Ishikawa (cell line): ENCODE data around the gene KRT81.

Experiments used
- CEBPB ChIP-seq: IDR thresholded peaks from 2 replicates; pipeline ENCODE4 v1.6.1; 2012
- CREB1 ChIP-seq: IDR thresholded peaks from 2 replicates; pipeline ENCODE4 v1.6.1; 2012; ENCODE audit warnings: low read depth
- EGR1 ChIP-seq: IDR thresholded peaks from 2 replicates; pipeline ENCODE4 v1.6.1; 2012
- EP300 ChIP-seq: IDR thresholded peaks from 2 replicates; pipeline ENCODE4 v1.6.1; 2012; ENCODE audit warnings: borderline replicate concordance
- FOXM1 ChIP-seq: IDR thresholded peaks from 2 replicates; pipeline ENCODE4 v1.6.1; 2012; ENCODE audit warnings: low read depth, borderline replicate concordance
- MAX ChIP-seq: IDR thresholded peaks from 2 replicates; pipeline ENCODE4 v1.6.1; 2012
- NFIC ChIP-seq: IDR thresholded peaks from 2 replicates; pipeline ENCODE4 v1.6.1; 2012
- RAD21 ChIP-seq: IDR thresholded peaks from 2 replicates; pipeline ENCODE4 v1.6.1; 2012; ENCODE audit warnings: low read depth
- REST ChIP-seq: IDR thresholded peaks from 2 replicates; pipeline ENCODE4 v1.6.1; 2012; ENCODE audit warnings: low read depth, mild to moderate bottlenecking
- TAF1 ChIP-seq: IDR thresholded peaks from 2 replicates; pipeline ENCODE4 v1.6.1; 2012; ENCODE audit warnings: low read depth, mild to moderate bottlenecking
- TCF12 ChIP-seq: IDR thresholded peaks from 2 replicates; pipeline ENCODE4 v1.6.1; 2012; ENCODE audit warnings: low read depth
- TEAD4 ChIP-seq: IDR thresholded peaks from 2 replicates; pipeline ENCODE4 v1.6.1; 2012
- USF1 ChIP-seq: IDR thresholded peaks from 2 replicates; pipeline ENCODE4 v1.6.1; 2012
- YY1 ChIP-seq: IDR thresholded peaks from 2 replicates; pipeline ENCODE4 v1.6.1; 2012; ENCODE audit warnings: low read depth
- ZBTB7A ChIP-seq: IDR thresholded peaks from 2 replicates; pipeline ENCODE4 v1.6.1; 2012; ENCODE audit warnings: low read depth

KRT81 gene

GRCh38 chr12:52335598-52336262, 44.4 kb upstream of the KRT81 start:
- no peak for TF ChIP-seq TAF1
- peak; percentile 78 for TF ChIP-seq NFIC

- TF ChIP-seq CEBPB = no peak
- TF ChIP-seq YY1 = no peak
- no peak for TF ChIP-seq CREB1
- TF ChIP-seq USF1 = no peak
- TF ChIP-seq FOXM1 = no peak
- TF ChIP-seq EGR1 = no peak
- TF ChIP-seq TEAD4 = no peak
These were observed 42.9 kb upstream of the KRT81 start for GRCh38 chr12:52334185-52334584.

- no peak for TF ChIP-seq EP300
- no peak for TF ChIP-seq TCF12
- no peak for TF ChIP-seq FOXM1
- TF ChIP-seq ZBTB7A = no peak
- no peak for TF ChIP-seq TAF1
- TF ChIP-seq RAD21 = no peak
- no peak for TF ChIP-seq NFIC
- no peak for TF ChIP-seq CREB1
- no peak for TF ChIP-seq YY1
- TF ChIP-seq USF1 = no peak
- TF ChIP-seq REST = no peak
- no peak for TF ChIP-seq TEAD4
- no peak for TF ChIP-seq EGR1
- TF ChIP-seq MAX = no peak
- no peak for TF ChIP-seq CEBPB
These were observed 42.0 kb upstream of the KRT81 start for GRCh38 chr12:52333321-52333720.

- TF ChIP-seq CEBPB (no peak), TAF1 (no peak), MAX (no peak), TEAD4 (no peak), EGR1 (no peak), CREB1 (no peak), FOXM1 (no peak), USF1 (no peak), YY1 (no peak), EP300 (no peak), ZBTB7A (no peak), TCF12 (no peak), RAD21 (no peak), REST (no peak), NFIC (no peak)
These were observed 41.0 kb upstream of the KRT81 start for GRCh38 chr12:52332381-52332780.

- TF ChIP-seq EGR1 (peak; percentile 69), TCF12 (peak; percentile 61; the same call in 1 of the 2 replicates), TEAD4 (peak; percentile 54), EP300 (peak; percentile 57), NFIC (peak; percentile 85), ZBTB7A (no peak)
These were observed 40.5 kb upstream of the KRT81 start for GRCh38 chr12:52331833-52332232.

GRCh38 chr12:52331039-52331438, 39.7 kb upstream of the KRT81 start:
- TF ChIP-seq FOXM1 (no peak), CEBPB (no peak), EP300 (no peak), REST (no peak), MAX (no peak), RAD21 (no peak), ZBTB7A (no peak), YY1 (no peak), TEAD4 (no peak), EGR1 (no peak), USF1 (no peak)
